ENCODE results near the gene AURKAIP1. TPM values are rescaled to one million over a fixed set of nuclear protein-coding genes. Genes with fewer than 3 reads are reported as not detected.

AURKAIP1 gene
- total RNA-seq (2014; rRNA removed) (823 and 1,067 TPM in 2 replicates), Bru-seq, nascent RNA (percentile 96 among the genes with signal in this experiment), BruChase-seq, experiment 1, labeled RNA remaining after a 6-hour chase (percentile 98 among the genes with signal in this experiment), BruChase-seq, experiment 2, labeled RNA remaining after a 2-hour chase (percentile 96 among the genes with signal in this experiment)
- long read RNA-seq, transcript AURKAIP1-203 (3 exons, 1,072 nt): minor isoform, 25 of 526 reads
- long read RNA-seq, transcript AURKAIP1-202 (4 exons, 1,047 nt): major isoform, 193 of 526 reads
- long read RNA-seq, transcript AURKAIP1-204 (4 exons, 875 nt): minor isoform, 123 of 526 reads
- long read RNA-seq, partial matches to known transcripts: 164 of 526 reads
- long read RNA-seq, other reads (novel, unspliced or antisense): 17 of 526 reads

DNA sequence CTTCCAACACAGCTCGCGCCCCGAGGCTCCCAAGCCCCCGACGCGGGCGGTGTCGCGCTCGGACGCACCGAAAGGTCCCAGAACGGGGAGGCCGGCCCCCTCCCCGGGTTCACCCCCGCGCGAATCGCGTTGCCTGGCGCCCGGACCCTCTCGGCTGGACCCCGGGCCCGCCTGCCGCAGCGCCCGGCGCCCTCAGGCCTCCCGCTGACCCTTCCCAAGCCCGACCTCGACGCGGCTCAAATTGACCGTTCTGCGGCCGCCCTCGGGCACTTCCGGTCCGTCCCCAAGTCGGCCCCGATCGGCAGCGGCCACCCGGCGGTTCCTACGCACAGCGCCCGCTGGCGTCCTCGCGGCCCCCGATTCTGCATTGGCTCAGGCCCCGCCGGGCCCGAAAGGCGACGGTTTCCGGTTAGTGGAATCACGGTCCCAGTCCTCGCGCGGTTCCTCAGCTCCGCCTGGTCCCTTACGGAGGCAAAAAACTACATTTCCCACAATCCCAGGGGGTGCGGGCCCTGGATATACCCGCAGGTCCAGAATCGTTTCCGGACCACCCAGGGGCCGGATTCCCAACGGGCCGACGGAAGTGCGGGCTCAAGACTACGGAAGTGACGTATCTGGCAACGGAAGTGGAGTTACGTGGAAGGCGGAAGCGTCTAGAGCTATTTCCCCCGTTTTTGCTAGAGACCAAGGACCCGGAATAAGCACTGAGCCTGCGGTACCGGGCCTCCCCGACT is at the start of gene AURKAIP1:
TSS of gene AURKAIP1 (minus strand) at position 279 of the 734 bp plus-strand sequence. CDS start 451 bp downstream, outside the sequence.
- no peaks in the 10 kb centered on the region for H3K9me2 ChIP-seq (replicated peaks; ENCODE audit: low read length)
- ChIA-PET POLR2A (ENCODE audit: unreplicated experiment) (interaction anchor here (0.6 to 1.2 kb wide), 7 partner anchors 11 to 128 kb away, joined by 3 to 4 read pairs (median 3); partner anchors contain the start of gene CCNL2), CTCF (interaction anchor here (0.9 to 1.2 kb wide), 3 partner anchors 24 to 131 kb away, joined by 3 to 5 read pairs (median 4); partner anchors contain the start of gene CCNL2)
- H3K9ac ChIP-seq (ENCODE audit: low read length): peak within 1 kb of the TSS; percentile 98
- H3K9me3 ChIP-seq (ENCODE audit: low read length): no peaks in the 10 kb centered on the region
- peaks cover 20% of the 10 kb centered on the region for H3K4me1 ChIP-seq (ENCODE audit: insufficient read depth, low read length)
- H3K27me3 ChIP-seq (ENCODE audit: low read length): no peaks in the 10 kb centered on the region
- intact Hi-C loops (cut with micrococcal nuclease): loop anchor here (2.0 kb wide), 1 partner anchor 30 kb away; no protein-coding TSS in a partner anchor
- no TSS peak for BruUV-seq (replicated peaks)
- ATAC-seq: peak; percentile 92
- H2AFZ ChIP-seq (ENCODE audit: low read length): peak within 1 kb of the TSS; percentile 72
- H3K36me3 ChIP-seq (ENCODE audit: low read depth, low read length): peaks cover 10% of the 10 kb centered on the region; the same call in 1 of the 2 replicates
- TF ChIP-seq EZH2 (IDR thresholded peaks at IDR 0.05; ENCODE audit: low read length, unreplicated experiment) (no peak), CTCF (conservative IDR thresholded peaks at IDR 0.05; ENCODE audit: low read depth, low read length) (0 out of 2 replicates have a peak, but pooled peaks have one; percentile 28)
- H3K27ac ChIP-seq (ENCODE audit: low read length): peak within 1 kb of the TSS; percentile 77
- H3K4me3 ChIP-seq (ENCODE audit: low read length): peak within 1 kb of the TSS; percentile 96
- no peaks in the 10 kb centered on the region for H4K20me1 ChIP-seq (ENCODE audit: low read length)
- peak within 1 kb of the TSS; percentile 99 for H3K4me2 ChIP-seq (ENCODE audit: low read length)
- DNase-seq: peak; percentile 100
- H3F3A ChIP-seq (ENCODE audit: low read length, unreplicated experiment): peaks cover 9% of the 10 kb centered on the region
- H3K79me2 ChIP-seq (ENCODE audit: low read length): peaks cover 35% of the 10 kb centered on the region

- no TSS peak for BruUV-seq (replicated peaks)
- intact Hi-C loops (cut with micrococcal nuclease): no loop called here
- Histone ChIP-seq H3K9me2 (replicated peaks; ENCODE audit: low read length) (no peaks in the 10 kb centered on the region), H3K27ac (ENCODE audit: low read length) (no peak overlapping the region), H3K4me2 (ENCODE audit: low read length) (no peak overlapping the region), H3F3A (ENCODE audit: low read length, unreplicated experiment) (peaks cover 4% of the 10 kb centered on the region), H3K4me1 (ENCODE audit: insufficient read depth, low read length) (peaks cover 15% of the 10 kb centered on the region), H3K9ac (ENCODE audit: low read length) (no peak overlapping the region), H3K79me2 (ENCODE audit: low read length) (no peaks in the 10 kb centered on the region), H3K9me3 (ENCODE audit: low read length) (no peaks in the 10 kb centered on the region), H3K27me3 (ENCODE audit: low read length) (no peaks in the 10 kb centered on the region), H3K4me3 (ENCODE audit: low read length) (no peak overlapping the region), H2AFZ (ENCODE audit: low read length) (no peak overlapping the region), H4K20me1 (ENCODE audit: low read length) (no peaks in the 10 kb centered on the region), H3K36me3 (ENCODE audit: low read depth, low read length) (no peaks in the 10 kb centered on the region)
- TF ChIP-seq CTCF (conservative IDR thresholded peaks at IDR 0.05; ENCODE audit: low read depth, low read length) (no peak), EZH2 (IDR thresholded peaks at IDR 0.05; ENCODE audit: low read length, unreplicated experiment) (no peak), EZH2phosphoT487 (IDR thresholded peaks at IDR 0.05; ENCODE audit: borderline replicate concordance, low read length) (no peak)
- CTCF ChIA-PET: no interaction called here
- ATAC-seq (no peak), DNase-seq (no peak)
- POLR2A ChIA-PET (ENCODE audit: unreplicated experiment): no interaction called here
Measured at GRCh38 chr1:1424707-1425106, 49.7 kb upstream of the AURKAIP1 start.
